HG02943 (cell line): Measurements from ENCODE around the gene RNF214.
"Not testable (repeated sequence)": the region's sequence is repeated elsewhere in the genome, so short reads cannot be mapped to it uniquely, and the experiment has no call there.

Experiments
- ATAC-seq: cut with Tn5 transposase; IDR thresholded peaks from one replicate; pipeline ENCODE4 v1.9.1; 2021; ENCODE audit warnings: mild to moderate bottlenecking, low read depth, moderate library complexity; ENCODE audit not compliant: unreplicated experiment

Gene RNF214

GRCh38 chr11:117229411-117229810 lies 3.1 kb upstream of the RNF214 start:
- ATAC-seq = no peak

- no peak for ATAC-seq
Measured at GRCh38 chr11:117229931-117230285, 2.6 kb upstream of the RNF214 start.

- no peak for ATAC-seq
Measured at GRCh38 chr11:117230286-117230961, 2.0 kb upstream of the RNF214 start.

GRCh38 chr11:117230999-117231841 lies 1.3 kb upstream of the RNF214 start:
- no peak for ATAC-seq

- ATAC-seq = no peak
Measured at GRCh38 chr11:117231842-117232091, 704 bp upstream of the RNF214 start, which contains the start of gene PCSK7. TSS of gene PCSK7 (minus strand) at chr11:117232073. CDS start at chr11:117229844, 2,229 bp downstream.

GRCh38 chr11:117232911-117233409 lies 489 bp downstream of the RNF214 start:
- no peak for ATAC-seq

- ATAC-seq = no peak
Measured at GRCh38 chr11:117238221-117238620, 5.8 kb downstream of the RNF214 start.

GRCh38 chr11:117239295-117239694 lies 6.8 kb downstream of the RNF214 start:
- ATAC-seq = no peak

- ATAC-seq = no peak
Measured at GRCh38 chr11:117248341-117248740, 15.9 kb downstream of the RNF214 start.

GRCh38 chr11:117249571-117249970 lies 17.1 kb downstream of the RNF214 start:
- ATAC-seq = no peak

- ATAC-seq = no peak
Measured at GRCh38 chr11:117251506-117251905, 19.0 kb downstream of the RNF214 start.

GRCh38 chr11:117255966-117256365 lies 23.5 kb downstream of the RNF214 start:
- ATAC-seq = no peak

- ATAC-seq = no peak
Measured at GRCh38 chr11:117256573-117256972, 24.1 kb downstream of the RNF214 start.

- no peak for ATAC-seq
Measured at GRCh38 chr11:117258576-117258975, 26.1 kb downstream of the RNF214 start.

- ATAC-seq = no peak
Measured at GRCh38 chr11:117259417-117259816, 26.9 kb downstream of the RNF214 start.

GRCh38 chr11:117264624-117265323 lies 32.3 kb downstream of the RNF214 start:
- ATAC-seq = not testable (repeated sequence)

GRCh38 chr11:117265745-117266144 lies 33.3 kb downstream of the RNF214 start:
- ATAC-seq = no peak

GRCh38 chr11:117269856-117270255 lies 37.4 kb downstream of the RNF214 start:
- no peak for ATAC-seq

GRCh38 chr11:117271208-117271607 lies 38.7 kb downstream of the RNF214 start:
- ATAC-seq = no peak

GRCh38 chr11:117272175-117272574 lies 39.7 kb downstream of the RNF214 start:
- not testable (repeated sequence) for ATAC-seq

- no peak for ATAC-seq
Measured at GRCh38 chr11:117273550-117274289, 41.2 kb downstream of the RNF214 start.
